GM23338 (cell line): Measurements from ENCODE around the gene CELSR3. TPM values are rescaled to one million over a fixed set of nuclear protein-coding genes. Genes with fewer than 3 reads are reported as not detected.

ENCODE experiments used
- ATAC-seq: fragments of 200-7000 bp; cut with Tn5 transposase; 3 replicates; pipeline ENCODE4 v1.9.1; 2020
- DNase-seq: peaks from one replicate; pipeline ENCODE4 v3.0.0-alpha.2; 2015; ENCODE audit warnings: low spot score
- H2AFZ ChIP-seq: fragments of 200-600 bp; sonication (generic); 2 replicates; pipeline ENCODE4 v1.8.0; 2016; ENCODE audit warnings: antibody characterized with exemption, mild to moderate bottlenecking, moderate library complexity
- H3F3A ChIP-seq: fragments of 200-600 bp; sonication (generic); replicated peaks from 2 replicates; pipeline ENCODE4 v1.8.0; 2017; ENCODE audit warnings: antibody characterized with exemption, mixed run types, low read depth
- H3K27ac ChIP-seq: fragments of 200-600 bp; sonication (generic); 2 replicates; pipeline ENCODE4 v1.6.1; 2016; ENCODE audit warnings: low read depth
- H3K27me3 ChIP-seq: fragments of 200-600 bp; sonication (generic); 2 replicates; pipeline ENCODE4 v1.8.0; 2016; ENCODE audit warnings: mild to moderate bottlenecking, mixed run types, moderate library complexity; ENCODE audit not compliant: insufficient read depth
- H3K36me3 ChIP-seq: fragments of 200-600 bp; sonication (generic); 2 replicates; pipeline ENCODE4 v1.8.0; 2016; ENCODE audit warnings: mild to moderate bottlenecking; ENCODE audit not compliant: insufficient read depth
- H3K4me1 ChIP-seq: fragments of 200-600 bp; sonication (generic); 2 replicates; pipeline ENCODE4 v1.8.0; 2016; ENCODE audit warnings: mild to moderate bottlenecking, moderate library complexity; ENCODE audit not compliant: insufficient read depth
- H3K4me2 ChIP-seq: fragments of 200-600 bp; sonication (generic); 2 replicates; pipeline ENCODE4 v1.7.1; 2017; ENCODE audit warnings: mixed run types
- H3K4me3 ChIP-seq: fragments of 200-600 bp; sonication (generic); 2 replicates; pipeline ENCODE4 v1.6.1; 2016; ENCODE audit warnings: mixed run types
- H3K79me2 ChIP-seq: fragments of 200-600 bp; sonication (generic); replicated peaks from 2 replicates; pipeline ENCODE4 v1.8.0; 2017; ENCODE audit warnings: mild to moderate bottlenecking; ENCODE audit not compliant: insufficient read depth
- H3K9me2 ChIP-seq: fragments of 200-600 bp; sonication (generic); 2 replicates; pipeline ENCODE4 v1.8.0; 2017; ENCODE audit not compliant: insufficient read depth
- H4K20me1 ChIP-seq: fragments of 200-600 bp; sonication (generic); replicated peaks from 2 replicates; pipeline ENCODE4 v1.8.0; 2017; ENCODE audit warnings: mild to moderate bottlenecking; ENCODE audit not compliant: insufficient read depth
- H3K27ac Mint-ChIP-seq: 2 replicates; pipeline ENCODE4 v1.8.0; 2020; ENCODE audit warnings: inconsistent platforms, mild to moderate bottlenecking, moderate library complexity, mixed read lengths
- H3K27me3 Mint-ChIP-seq: 3 replicates; pipeline ENCODE4 v1.8.0; 2022; ENCODE audit warnings: low read depth, mild to moderate bottlenecking, moderate library complexity, mixed read lengths, inconsistent platforms; ENCODE audit not compliant: insufficient read depth, poor library complexity
- H3K36me3 Mint-ChIP-seq: 3 replicates; pipeline ENCODE4 v1.8.0; 2021; ENCODE audit warnings: low read depth, mild to moderate bottlenecking, inconsistent platforms, moderate library complexity, mixed read lengths
- H3K4me1 Mint-ChIP-seq: 3 replicates; pipeline ENCODE4 v1.8.0; 2020; ENCODE audit warnings: mild to moderate bottlenecking, inconsistent platforms, mixed read lengths
- H3K4me3 Mint-ChIP-seq: 3 replicates; pipeline ENCODE4 v1.8.0; 2021; ENCODE audit warnings: moderate library complexity, mild to moderate bottlenecking, inconsistent platforms, mixed read lengths
- H3K9me3 Mint-ChIP-seq: 3 replicates; pipeline ENCODE4 v1.8.0; 2020; ENCODE audit warnings: moderate library complexity, mild to moderate bottlenecking, inconsistent platforms, mixed read lengths
- CREB1 ChIP-seq: fragments of 250-450 bp; sonication (Bioruptor Pico); IDR thresholded peaks from 2 replicates; pipeline ENCODE4 v1.5.0; 2020; ENCODE audit warnings: low read depth, mild to moderate bottlenecking, moderate library complexity
- EZH2 ChIP-seq: fragments of 200-600 bp; sonication (generic); IDR thresholded peaks from one replicate; pipeline ENCODE4 v1.8.0; 2017; ENCODE audit warnings: antibody characterized with exemption, mild to moderate bottlenecking, low read depth; ENCODE audit not compliant: unreplicated experiment
- EZH2phosphoT487 ChIP-seq: fragments of 200-600 bp; sonication (generic); IDR thresholded peaks from one replicate; pipeline ENCODE4 v1.8.1; 2018; ENCODE audit warnings: antibody characterized with exemption; ENCODE audit not compliant: unreplicated experiment
- JUNB ChIP-seq: IDR thresholded peaks from one replicate; pipeline ENCODE4 v1.6.1; 2016; ENCODE audit warnings: antibody characterized with exemption; ENCODE audit not compliant: unreplicated experiment
- NANOG ChIP-seq: IDR thresholded peaks from 2 replicates; pipeline ENCODE4 v1.6.1; 2016; ENCODE audit warnings: antibody characterized with exemption, borderline replicate concordance
- POLR2AphosphoS5 ChIP-seq: IDR thresholded peaks from 2 replicates; pipeline ENCODE4 v1.6.1; 2016; ENCODE audit warnings: antibody characterized with exemption, low read depth
- STAT1 ChIP-seq: IDR thresholded peaks from one replicate; pipeline ENCODE4 v1.6.1; 2016; ENCODE audit warnings: antibody characterized with exemption; ENCODE audit not compliant: unreplicated experiment
- ZNF114 ChIP-seq: fragments of 250-450 bp; sonication (Bioruptor Pico); IDR thresholded peaks from 2 replicates; pipeline ENCODE4 v1.5.0; 2020; ENCODE audit warnings: mild to moderate bottlenecking, moderate library complexity
- ZNF331 ChIP-seq: fragments of 250-450 bp; sonication (Bioruptor Pico); IDR thresholded peaks from 2 replicates; pipeline ENCODE4 v1.5.0; 2020; ENCODE audit warnings: low read depth, mild to moderate bottlenecking, moderate library complexity
- polyA plus RNA-seq: library from polyadenylated mRNA; unstranded; fragments of >200 nt; fragmentation: Nextera tagmentation; extraction: Ambion mirVana; gene quantifications from 2 replicates; pipeline ENCODE4 v1.2.1, GENCODE V29; 2016
- total RNA-seq: library from RNA; depleted of rRNA; stranded (reverse); fragments of >200 nt; shearing (Covaris generic); gene quantifications from 2 replicates; pipeline ENCODE4 v1.2.3, GENCODE V29; 2014
- TF ChIP-seq, protein P1 (sequence below): IDR thresholded peaks from 2 replicates; pipeline ENCODE4 v1.6.1; 2016; ENCODE audit warnings: antibody characterized with exemption
- TF ChIP-seq, protein P2 (sequence below): IDR thresholded peaks from one replicate; pipeline ENCODE4 v1.6.1; 2018; ENCODE audit warnings: antibody characterized with exemption; ENCODE audit not compliant: unreplicated experiment
- TF ChIP-seq, protein P3 (sequence below): fragments of 250-450 bp; sonication (Bioruptor Pico); IDR thresholded peaks from 2 replicates; pipeline ENCODE4 v1.5.0; 2020; ENCODE audit warnings: mild to moderate bottlenecking, moderate library complexity
- TF ChIP-seq, protein P4 (sequence below), 2 experiments: fragments of 200-600 bp in 1 of 2; sonication (generic) in 1 of 2; conservative IDR thresholded peaks; 2 replicates each; pipeline versions ENCODE4 v1.5.1 to v1.6.1; 2016 to 2017; ENCODE audit warnings: antibody characterized with exemption in 2 of 2, low read depth in 2 of 2, mild to moderate bottlenecking in 2 of 2, moderate library complexity in 1 of 2

Gene CELSR3
- total and polyA plus RNA-seq, 2 experiments from 2014 or later = 7.5 to 33.3 TPM

DNA sequence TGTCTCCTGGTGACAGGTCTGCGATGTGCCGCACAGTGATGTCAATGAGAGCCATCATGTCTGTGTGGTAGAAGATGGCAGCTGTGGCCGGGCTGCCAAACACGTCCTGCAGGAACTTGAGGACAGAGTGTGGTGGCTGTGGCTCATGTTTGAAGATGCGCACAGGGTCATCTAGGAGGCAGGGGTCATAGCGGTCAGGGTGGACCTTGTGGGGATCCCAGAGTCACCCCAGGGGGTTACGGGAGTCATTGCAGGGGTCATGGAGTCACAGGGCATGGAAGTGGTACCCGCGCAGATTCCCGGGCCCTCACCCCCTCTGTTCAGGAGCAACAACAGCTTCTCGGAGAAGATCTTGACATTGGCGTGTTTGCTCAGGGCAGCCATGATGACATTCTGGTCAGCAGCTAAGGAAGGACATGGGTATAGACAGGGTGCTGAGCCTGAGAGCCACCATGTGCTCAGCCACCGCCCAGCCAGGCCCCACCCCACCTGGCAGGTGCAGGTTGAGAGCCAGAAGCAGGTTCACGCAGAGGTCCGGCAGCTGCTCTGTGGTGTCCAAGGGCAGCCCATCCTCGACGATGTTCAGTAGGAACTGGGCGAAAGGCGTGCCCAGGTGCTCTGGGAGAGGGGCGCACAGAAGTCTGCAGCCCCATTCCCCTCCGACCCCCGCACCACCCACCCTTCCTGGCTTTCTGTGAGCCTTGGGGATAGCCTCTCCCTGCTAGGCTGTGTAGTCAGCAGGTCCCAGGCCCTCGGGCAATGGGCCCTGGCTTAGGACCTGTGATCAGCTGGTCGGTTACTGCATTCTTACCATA, 16.1 kb upstream of the CELSR3 start:
- H3K36me3 Mint-ChIP-seq = peaks cover 67% of the 10 kb centered on the region
- H3K27me3 ChIP-seq = no peaks in the 10 kb centered on the region
- H3K36me3 ChIP-seq = no peaks in the 10 kb centered on the region
- no peak overlapping the region for H3K27ac Mint-ChIP-seq
- H4K20me1 ChIP-seq = peaks cover 2% of the 10 kb centered on the region; the same call in 1 of the 2 replicates
- H3K4me3 Mint-ChIP-seq = no peak overlapping the region
- TF ChIP-seq, protein P1, sequence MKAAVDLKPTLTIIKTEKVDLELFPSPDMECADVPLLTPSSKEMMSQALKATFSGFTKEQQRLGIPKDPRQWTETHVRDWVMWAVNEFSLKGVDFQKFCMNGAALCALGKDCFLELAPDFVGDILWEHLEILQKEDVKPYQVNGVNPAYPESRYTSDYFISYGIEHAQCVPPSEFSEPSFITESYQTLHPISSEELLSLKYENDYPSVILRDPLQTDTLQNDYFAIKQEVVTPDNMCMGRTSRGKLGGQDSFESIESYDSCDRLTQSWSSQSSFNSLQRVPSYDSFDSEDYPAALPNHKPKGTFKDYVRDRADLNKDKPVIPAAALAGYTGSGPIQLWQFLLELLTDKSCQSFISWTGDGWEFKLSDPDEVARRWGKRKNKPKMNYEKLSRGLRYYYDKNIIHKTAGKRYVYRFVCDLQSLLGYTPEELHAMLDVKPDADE = no peak
- TF ChIP-seq EZH2 (no peak), STAT1 (no peak), NANOG (no peak), POLR2AphosphoS5 (no peak), CREB1 (CRISPR knock-in tag) (no peak), ZNF114 (CRISPR knock-in tag) (no peak), JUNB (no peak), ZNF331 (CRISPR knock-in tag) (no peak), EZH2phosphoT487 (no peak)
- TF ChIP-seq, protein P2, sequence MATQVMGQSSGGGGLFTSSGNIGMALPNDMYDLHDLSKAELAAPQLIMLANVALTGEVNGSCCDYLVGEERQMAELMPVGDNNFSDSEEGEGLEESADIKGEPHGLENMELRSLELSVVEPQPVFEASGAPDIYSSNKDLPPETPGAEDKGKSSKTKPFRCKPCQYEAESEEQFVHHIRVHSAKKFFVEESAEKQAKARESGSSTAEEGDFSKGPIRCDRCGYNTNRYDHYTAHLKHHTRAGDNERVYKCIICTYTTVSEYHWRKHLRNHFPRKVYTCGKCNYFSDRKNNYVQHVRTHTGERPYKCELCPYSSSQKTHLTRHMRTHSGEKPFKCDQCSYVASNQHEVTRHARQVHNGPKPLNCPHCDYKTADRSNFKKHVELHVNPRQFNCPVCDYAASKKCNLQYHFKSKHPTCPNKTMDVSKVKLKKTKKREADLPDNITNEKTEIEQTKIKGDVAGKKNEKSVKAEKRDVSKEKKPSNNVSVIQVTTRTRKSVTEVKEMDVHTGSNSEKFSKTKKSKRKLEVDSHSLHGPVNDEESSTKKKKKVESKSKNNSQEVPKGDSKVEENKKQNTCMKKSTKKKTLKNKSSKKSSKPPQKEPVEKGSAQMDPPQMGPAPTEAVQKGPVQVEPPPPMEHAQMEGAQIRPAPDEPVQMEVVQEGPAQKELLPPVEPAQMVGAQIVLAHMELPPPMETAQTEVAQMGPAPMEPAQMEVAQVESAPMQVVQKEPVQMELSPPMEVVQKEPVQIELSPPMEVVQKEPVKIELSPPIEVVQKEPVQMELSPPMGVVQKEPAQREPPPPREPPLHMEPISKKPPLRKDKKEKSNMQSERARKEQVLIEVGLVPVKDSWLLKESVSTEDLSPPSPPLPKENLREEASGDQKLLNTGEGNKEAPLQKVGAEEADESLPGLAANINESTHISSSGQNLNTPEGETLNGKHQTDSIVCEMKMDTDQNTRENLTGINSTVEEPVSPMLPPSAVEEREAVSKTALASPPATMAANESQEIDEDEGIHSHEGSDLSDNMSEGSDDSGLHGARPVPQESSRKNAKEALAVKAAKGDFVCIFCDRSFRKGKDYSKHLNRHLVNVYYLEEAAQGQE = no peak
- TF ChIP-seq, protein P3, sequence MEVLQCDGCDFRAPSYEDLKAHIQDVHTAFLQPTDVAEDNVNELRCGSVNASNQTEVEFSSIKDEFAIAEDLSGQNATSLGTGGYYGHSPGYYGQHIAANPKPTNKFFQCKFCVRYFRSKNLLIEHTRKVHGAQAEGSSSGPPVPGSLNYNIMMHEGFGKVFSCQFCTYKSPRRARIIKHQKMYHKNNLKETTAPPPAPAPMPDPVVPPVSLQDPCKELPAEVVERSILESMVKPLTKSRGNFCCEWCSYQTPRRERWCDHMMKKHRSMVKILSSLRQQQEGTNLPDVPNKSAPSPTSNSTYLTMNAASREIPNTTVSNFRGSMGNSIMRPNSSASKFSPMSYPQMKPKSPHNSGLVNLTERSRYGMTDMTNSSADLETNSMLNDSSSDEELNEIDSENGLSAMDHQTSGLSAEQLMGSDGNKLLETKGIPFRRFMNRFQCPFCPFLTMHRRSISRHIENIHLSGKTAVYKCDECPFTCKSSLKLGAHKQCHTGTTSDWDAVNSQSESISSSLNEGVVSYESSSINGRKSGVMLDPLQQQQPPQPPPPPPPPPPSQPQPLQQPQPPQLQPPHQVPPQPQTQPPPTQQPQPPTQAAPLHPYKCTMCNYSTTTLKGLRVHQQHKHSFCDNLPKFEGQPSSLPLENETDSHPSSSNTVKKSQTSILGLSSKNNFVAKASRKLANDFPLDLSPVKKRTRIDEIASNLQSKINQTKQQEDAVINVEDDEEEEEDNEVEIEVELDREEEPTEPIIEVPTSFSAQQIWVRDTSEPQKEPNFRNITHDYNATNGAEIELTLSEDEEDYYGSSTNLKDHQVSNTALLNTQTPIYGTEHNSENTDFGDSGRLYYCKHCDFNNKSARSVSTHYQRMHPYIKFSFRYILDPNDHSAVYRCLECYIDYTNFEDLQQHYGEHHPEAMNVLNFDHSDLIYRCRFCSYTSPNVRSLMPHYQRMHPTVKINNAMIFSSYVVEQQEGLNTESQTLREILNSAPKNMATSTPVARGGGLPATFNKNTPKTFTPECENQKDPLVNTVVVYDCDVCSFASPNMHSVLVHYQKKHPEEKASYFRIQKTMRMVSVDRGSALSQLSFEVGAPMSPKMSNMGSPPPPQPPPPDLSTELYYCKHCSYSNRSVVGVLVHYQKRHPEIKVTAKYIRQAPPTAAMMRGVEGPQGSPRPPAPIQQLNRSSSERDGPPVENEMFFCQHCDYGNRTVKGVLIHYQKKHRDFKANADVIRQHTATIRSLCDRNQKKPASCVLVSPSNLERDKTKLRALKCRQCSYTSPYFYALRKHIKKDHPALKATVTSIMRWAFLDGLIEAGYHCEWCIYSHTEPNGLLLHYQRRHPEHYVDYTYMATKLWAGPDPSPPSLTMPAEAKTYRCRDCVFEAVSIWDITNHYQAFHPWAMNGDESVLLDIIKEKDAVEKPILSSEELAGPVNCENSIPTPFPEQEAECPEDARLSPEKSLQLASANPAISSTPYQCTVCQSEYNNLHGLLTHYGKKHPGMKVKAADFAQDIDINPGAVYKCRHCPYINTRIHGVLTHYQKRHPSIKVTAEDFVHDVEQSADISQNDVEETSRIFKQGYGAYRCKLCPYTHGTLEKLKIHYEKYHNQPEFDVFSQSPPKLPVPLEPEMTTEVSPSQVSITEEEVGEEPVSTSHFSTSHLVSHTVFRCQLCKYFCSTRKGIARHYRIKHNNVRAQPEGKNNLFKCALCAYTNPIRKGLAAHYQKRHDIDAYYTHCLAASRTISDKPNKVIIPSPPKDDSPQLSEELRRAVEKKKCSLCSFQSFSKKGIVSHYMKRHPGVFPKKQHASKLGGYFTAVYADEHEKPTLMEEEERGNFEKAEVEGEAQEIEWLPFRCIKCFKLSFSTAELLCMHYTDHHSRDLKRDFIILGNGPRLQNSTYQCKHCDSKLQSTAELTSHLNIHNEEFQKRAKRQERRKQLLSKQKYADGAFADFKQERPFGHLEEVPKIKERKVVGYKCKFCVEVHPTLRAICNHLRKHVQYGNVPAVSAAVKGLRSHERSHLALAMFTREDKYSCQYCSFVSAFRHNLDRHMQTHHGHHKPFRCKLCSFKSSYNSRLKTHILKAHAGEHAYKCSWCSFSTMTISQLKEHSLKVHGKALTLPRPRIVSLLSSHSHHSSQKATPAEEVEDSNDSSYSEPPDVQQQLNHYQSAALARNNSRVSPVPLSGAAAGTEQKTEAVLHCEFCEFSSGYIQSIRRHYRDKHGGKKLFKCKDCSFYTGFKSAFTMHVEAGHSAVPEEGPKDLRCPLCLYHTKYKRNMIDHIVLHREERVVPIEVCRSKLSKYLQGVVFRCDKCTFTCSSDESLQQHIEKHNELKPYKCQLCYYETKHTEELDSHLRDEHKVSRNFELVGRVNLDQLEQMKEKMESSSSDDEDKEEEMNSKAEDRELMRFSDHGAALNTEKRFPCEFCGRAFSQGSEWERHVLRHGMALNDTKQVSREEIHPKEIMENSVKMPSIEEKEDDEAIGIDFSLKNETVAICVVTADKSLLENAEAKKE (CRISPR knock-in tag) = no peak
- TF ChIP-seq, protein P4, sequence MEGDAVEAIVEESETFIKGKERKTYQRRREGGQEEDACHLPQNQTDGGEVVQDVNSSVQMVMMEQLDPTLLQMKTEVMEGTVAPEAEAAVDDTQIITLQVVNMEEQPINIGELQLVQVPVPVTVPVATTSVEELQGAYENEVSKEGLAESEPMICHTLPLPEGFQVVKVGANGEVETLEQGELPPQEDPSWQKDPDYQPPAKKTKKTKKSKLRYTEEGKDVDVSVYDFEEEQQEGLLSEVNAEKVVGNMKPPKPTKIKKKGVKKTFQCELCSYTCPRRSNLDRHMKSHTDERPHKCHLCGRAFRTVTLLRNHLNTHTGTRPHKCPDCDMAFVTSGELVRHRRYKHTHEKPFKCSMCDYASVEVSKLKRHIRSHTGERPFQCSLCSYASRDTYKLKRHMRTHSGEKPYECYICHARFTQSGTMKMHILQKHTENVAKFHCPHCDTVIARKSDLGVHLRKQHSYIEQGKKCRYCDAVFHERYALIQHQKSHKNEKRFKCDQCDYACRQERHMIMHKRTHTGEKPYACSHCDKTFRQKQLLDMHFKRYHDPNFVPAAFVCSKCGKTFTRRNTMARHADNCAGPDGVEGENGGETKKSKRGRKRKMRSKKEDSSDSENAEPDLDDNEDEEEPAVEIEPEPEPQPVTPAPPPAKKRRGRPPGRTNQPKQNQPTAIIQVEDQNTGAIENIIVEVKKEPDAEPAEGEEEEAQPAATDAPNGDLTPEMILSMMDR (conservative IDR thresholded peaks at IDR 0.05; ENCODE audit: low read depth in 2 of 2) = no peak
- peaks cover 2% of the 10 kb centered on the region for H3K4me1 Mint-ChIP-seq
- ATAC-seq = no peak
- H3K27me3 Mint-ChIP-seq = peaks cover 15% of the 10 kb centered on the region
- no peak for DNase-seq
- 0 out of 2 replicates have a peak, but pooled peaks cover 5% of the 10 kb centered on the region for H3K79me2 ChIP-seq
- no peaks in the 10 kb centered on the region for H3K9me2 ChIP-seq
- H3F3A ChIP-seq = no peaks in the 10 kb centered on the region
- no peaks in the 10 kb centered on the region for H3K4me1 ChIP-seq
- H3K4me2 ChIP-seq = no peak overlapping the region
- no peak overlapping the region for H3K27ac ChIP-seq
- H3K9me3 Mint-ChIP-seq = no peaks in the 10 kb centered on the region; the same call in 2 of the 3 replicates
- no peak overlapping the region for H3K4me3 ChIP-seq
- H2AFZ ChIP-seq = no peak overlapping the region
